GM12874 (cell line): ENCODE data around the gene CMIP.

ENCODE experiments used
- TF ChIP-seq, protein P1 (sequence below): IDR thresholded peaks from 2 replicates; pipeline ENCODE4 v1.5.1; 2011; ENCODE audit warnings: low read depth, mild to moderate bottlenecking, control low read depth, low read length, moderate library complexity; ENCODE audit not compliant: insufficient read depth

The CMIP gene

DNA sequence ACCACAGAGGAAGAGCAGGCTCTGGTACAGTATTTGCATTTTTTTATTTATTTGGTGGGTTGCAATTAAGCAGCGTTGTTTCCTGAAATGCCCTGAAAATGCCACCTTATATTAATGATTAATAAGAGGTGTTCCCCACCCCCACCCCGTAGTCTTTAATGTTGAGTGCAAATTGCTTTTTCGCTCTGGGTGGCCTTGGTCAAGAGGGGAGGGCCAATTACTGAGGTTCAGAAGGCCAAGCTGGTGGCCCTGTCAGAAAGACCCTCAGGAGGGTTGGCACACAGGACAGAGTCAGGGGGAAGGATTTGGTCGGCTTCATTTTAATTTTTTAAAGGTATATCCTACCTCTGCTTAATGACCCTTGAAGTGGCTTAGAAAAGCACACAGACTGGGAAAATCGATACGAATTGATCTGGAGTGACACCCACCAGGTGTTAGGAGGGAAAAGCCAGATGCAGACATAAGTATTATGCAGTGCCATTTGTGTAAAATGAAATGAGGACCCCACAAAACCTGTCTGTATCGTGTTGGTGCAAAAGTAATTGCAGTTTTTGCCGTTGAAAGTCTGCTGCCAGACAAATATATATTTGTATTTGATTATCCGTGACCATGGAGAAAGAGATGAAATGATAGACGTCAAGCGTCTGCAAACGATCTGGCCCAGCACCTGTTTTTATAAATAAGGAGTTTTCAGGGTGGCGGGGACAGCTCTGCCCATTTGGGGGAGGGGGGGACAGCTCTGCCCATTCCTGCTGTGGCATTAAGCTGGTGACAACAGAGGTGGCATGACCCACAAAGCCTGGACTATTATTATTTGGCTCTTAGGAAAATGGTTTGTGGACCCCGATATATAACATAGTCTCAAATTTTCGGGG lies 190.7 kb downstream of the CMIP start:
- TF ChIP-seq, protein P1, sequence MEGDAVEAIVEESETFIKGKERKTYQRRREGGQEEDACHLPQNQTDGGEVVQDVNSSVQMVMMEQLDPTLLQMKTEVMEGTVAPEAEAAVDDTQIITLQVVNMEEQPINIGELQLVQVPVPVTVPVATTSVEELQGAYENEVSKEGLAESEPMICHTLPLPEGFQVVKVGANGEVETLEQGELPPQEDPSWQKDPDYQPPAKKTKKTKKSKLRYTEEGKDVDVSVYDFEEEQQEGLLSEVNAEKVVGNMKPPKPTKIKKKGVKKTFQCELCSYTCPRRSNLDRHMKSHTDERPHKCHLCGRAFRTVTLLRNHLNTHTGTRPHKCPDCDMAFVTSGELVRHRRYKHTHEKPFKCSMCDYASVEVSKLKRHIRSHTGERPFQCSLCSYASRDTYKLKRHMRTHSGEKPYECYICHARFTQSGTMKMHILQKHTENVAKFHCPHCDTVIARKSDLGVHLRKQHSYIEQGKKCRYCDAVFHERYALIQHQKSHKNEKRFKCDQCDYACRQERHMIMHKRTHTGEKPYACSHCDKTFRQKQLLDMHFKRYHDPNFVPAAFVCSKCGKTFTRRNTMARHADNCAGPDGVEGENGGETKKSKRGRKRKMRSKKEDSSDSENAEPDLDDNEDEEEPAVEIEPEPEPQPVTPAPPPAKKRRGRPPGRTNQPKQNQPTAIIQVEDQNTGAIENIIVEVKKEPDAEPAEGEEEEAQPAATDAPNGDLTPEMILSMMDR: no peak

DNA sequence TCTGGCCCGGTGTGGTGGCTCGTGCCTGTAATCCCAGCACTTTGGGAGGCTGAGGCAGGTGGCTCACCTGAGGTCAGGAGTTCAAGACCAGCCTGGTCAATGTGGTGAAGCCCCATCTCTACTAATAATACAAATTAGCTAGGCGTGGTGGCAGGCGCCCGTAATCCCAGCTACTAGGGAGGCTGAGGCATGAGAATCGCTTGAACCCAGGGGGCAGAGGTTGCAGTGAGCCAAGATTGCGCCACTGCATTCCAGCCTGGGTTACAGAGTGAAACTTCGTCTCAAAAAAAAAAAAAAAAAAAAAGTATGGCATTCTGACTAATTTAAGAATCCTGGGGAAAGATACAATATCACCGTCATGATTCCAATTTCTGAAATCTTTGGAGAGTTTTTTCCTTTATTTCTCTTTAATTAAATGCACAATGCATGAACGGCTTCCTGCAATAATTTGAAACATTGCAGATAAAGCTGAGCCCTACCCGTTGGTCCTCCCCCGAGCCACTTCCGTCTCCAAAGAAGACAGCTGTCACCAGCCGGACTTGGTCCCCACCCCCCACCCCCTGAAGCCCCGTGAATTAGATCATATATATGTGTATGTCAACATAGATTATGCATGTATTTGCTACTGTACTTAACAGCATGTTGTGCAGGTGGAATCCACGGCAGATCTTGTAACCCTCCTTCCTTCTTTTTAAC lies 191.8 kb downstream of the CMIP start:
- TF ChIP-seq, protein P1: no peak

DNA sequence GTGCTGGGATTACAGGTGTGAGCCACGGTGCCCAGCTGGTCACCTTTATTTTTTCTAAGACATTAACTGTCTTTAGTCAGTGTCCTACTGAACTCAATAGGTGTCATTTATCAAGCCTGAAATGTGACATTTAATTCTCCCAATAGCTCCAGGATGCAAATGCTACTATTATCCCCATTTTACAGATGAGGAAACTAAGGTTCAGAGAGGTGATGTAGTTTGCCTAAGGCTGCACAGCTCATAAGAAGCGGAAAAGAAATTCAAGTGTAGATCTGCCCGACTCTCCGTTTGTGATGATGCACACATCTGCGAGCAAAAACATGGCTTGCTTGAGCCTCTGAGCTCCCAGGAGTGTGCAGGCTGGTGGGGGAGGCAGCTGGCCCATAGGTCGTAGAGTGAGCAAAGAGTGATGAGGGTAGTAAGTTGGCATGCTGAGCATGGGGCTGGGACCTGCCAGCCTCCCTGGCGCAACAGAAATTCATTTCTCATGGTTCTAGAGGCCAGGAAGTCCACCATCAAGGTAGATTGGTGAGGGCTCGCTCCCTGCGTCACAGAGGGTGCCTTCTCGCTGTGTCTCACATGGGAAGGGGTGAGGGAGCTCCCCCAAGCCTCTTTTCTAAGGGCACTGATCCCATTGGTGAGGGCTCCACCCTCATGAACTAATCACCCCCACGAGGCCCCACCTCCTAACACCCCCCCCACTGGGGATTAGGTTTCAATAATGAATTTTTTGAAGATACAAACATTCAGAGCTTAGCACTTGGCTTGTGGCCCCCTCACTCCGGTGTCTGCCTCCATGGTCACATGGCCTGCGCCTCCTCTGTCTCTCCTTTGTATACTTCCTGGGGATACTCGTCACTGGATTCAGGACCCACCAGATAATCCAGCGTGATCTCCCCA lies 193.0 kb downstream of the CMIP start:
- TF ChIP-seq, protein P1: no peak

DNA sequence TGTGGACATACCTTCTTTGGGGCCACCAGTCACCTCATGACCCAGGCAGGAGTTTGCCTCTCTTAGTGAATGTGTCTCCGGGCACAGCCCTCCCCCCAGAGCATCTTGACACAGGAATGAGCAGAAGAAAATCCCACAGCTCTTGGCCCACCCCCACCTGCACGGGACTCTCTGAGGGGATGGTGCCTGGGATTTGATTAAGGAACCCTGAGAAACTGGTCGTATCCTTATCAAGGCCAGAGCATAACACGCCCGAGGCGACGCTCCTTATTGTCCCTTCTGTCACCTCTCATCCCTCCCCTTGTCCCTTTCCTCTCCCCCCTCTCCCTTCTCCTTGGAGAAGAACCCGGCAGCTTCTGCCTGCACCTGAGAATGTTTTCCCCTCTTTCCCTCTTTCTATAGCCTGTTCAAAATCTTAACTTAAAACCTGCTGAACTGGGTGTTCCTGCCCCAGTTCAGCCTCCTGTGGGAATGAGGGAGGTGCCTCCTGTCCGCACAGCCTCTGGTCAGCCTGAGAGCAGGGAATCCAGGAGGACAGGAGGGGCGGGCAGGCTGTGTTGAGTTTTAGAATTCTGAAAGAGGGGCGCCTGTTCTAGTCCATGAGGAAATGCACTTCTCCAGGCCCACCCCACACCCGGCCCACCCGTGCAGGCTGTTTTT lies 193.8 kb downstream of the CMIP start:
- TF ChIP-seq, protein P1: no peak

DNA sequence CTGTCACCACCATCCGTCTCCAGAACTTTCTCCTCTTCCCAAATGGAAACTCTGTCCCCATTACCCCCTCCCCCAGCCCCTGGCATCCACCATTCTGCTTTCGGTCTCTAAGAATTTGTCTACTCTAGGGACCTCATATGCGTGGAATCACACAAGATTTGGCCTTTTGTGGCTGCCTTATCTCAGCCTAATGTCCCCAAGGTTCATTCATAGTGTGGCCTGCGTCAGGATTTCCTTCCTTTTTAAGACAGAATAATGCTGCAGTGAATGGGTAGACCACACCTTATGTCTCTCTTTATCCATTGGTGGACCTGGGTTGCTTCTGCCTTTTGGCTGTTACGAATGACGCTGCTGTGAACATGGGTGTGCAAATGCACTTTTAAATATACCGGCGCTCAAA lies 194.7 kb downstream of the CMIP start:
- TF ChIP-seq, protein P1: no peak

DNA sequence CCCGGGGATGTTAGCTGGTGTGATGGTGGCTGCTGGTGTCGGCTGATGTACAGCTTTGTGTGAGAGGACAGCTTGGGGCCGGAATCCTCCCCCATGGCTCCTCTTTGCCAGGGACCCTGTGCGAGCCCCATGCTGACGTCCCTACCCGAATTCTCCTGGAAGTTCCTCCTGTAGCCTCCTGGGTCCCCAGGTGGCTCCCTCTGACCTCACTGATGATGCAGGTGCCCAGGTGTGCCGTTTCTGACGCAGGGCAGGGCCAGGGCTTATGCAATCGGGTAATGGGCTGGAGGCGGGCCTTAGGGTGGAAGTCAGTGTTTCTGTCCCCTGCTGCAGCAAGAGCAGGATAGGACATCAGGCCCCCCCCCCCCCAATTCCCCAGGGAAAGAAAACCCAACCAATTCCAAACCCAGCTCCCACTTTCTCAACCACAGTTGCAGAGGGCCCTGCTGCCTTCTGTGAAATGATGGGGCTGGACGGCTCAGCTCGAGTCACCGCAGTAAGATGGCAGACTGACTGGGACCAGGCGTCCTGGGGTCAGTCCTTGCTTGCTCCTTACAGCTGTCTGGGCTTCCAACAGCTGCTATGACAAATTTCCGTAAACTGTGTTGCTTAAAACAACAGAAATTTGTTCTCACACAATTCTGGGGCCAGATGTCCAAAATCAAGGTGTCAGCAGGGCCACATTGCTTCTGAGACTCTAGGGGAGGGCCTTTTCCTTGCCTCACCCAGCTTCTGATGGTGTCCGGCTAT lies 195.5 kb downstream of the CMIP start:
- TF ChIP-seq, protein P1: no peak
